BJ (cell line): ENCODE measurements around the gene GOLGA3. TPM values are rescaled to one million over a fixed set of nuclear protein-coding genes. Genes with fewer than 3 reads are reported as not detected.

Experiments
- CTCF ChIA-PET: fragments of 350-600 bp; formaldehyde crosslinking; extraction: SDS; loops from one replicate; lab custom pipeline; 2021; ENCODE audit warnings: antibody characterized with exemption, inconsistent platforms; lab: Yijun Ruan, JAX
- POLR2A ChIA-PET: fragments of 300-600 bp; sonication (Branson Sonifier 250); formaldehyde crosslinking; extraction: SDS; loops from one replicate; lab custom pipeline; 2021; ENCODE audit warnings: antibody characterized with exemption; lab: Charles Lee
- DNase-seq: peaks from one replicate; pipeline ENCODE4 v3.0.0-alpha.2; 2011; ENCODE audit warnings: low read depth
- H3K27me3 ChIP-seq: 2 replicates; pipeline ENCODE4 v1.6.0; 2011; ENCODE audit warnings: low read length; ENCODE audit not compliant: control insufficient read depth, insufficient read depth
- H3K36me3 ChIP-seq: 2 replicates; pipeline ENCODE4 v1.5.1; 2011; ENCODE audit warnings: low read length; ENCODE audit not compliant: control insufficient read depth, insufficient read depth
- H3K4me3 ChIP-seq: 2 replicates; pipeline ENCODE4 v1.5.1; 2011; ENCODE audit warnings: low read depth, mild to moderate bottlenecking, control low read depth, low read length
- CTCF ChIP-seq: IDR thresholded peaks from 2 replicates; pipeline ENCODE4 v1.5.1; 2011; ENCODE audit warnings: low read depth, mild to moderate bottlenecking, control low read depth, inconsistent platforms, low read length, moderate library complexity; ENCODE audit not compliant: insufficient read depth
- polyA plus RNA-seq: library from polyadenylated mRNA; depleted of rRNA; stranded (reverse); fragments of >200 nt; gene quantifications from 2 replicates; pipeline ENCODE4 v1.2.3, GENCODE V29; 2011

The GOLGA3 gene
- polyA plus RNA-seq, 1 experiment = 26.0 TPM

- CTCF ChIA-PET = interaction anchor here (1.3 kb wide), 1 partner anchor 19 kb away, joined by 3 read pairs; the partner anchor contains the start of gene PGAM5
- DNase-seq = no peak
- H3K27me3 ChIP-seq = no peaks in the 10 kb centered on the region
- POLR2A ChIA-PET = no interaction called here
- no peak overlapping the region for H3K4me3 ChIP-seq
- H3K36me3 ChIP-seq = peaks cover 48% of the 10 kb centered on the region
- no peak for TF ChIP-seq CTCF
Measured at GRCh38 chr12:132729541-132730320, 98.9 kb downstream of the GOLGA3 start.

GRCh38 chr12:132728502-132728901, 100.2 kb downstream of the GOLGA3 start:
- CTCF ChIA-PET = no interaction called here
- POLR2A ChIA-PET = no interaction called here
- no peak for TF ChIP-seq CTCF
- no peak for DNase-seq
- no peaks in the 10 kb centered on the region for H3K27me3 ChIP-seq
- H3K4me3 ChIP-seq = no peak overlapping the region
- H3K36me3 ChIP-seq = peaks cover 42% of the 10 kb centered on the region

GRCh38 chr12:132727091-132727794, 101.4 kb downstream of the GOLGA3 start:
- TF ChIP-seq CTCF = no peak
- no peak for DNase-seq
- H3K27me3 ChIP-seq = no peaks in the 10 kb centered on the region
- ChIA-PET POLR2A (no interaction called here), CTCF (no interaction called here)
- peaks cover 41% of the 10 kb centered on the region for H3K36me3 ChIP-seq
- no peak overlapping the region for H3K4me3 ChIP-seq

GRCh38 chr12:132726386-132726785, 102.3 kb downstream of the GOLGA3 start:
- TF ChIP-seq CTCF = no peak
- CTCF ChIA-PET = no interaction called here
- no peak for DNase-seq
- no peak overlapping the region for H3K4me3 ChIP-seq
- POLR2A ChIA-PET = no interaction called here
- peaks cover 38% of the 10 kb centered on the region for H3K36me3 ChIP-seq
- no peaks in the 10 kb centered on the region for H3K27me3 ChIP-seq

- POLR2A ChIA-PET = no interaction called here
- CTCF ChIA-PET = interaction anchor here (0.7 to 0.8 kb wide), 2 partner anchors 10 to 35 kb away, joined by 3 read pairs; no protein-coding TSS in a partner anchor
- Histone ChIP-seq H3K27me3 (no peaks in the 10 kb centered on the region), H3K36me3 (peaks cover 42% of the 10 kb centered on the region), H3K4me3 (no peak overlapping the region)
- no peak for TF ChIP-seq CTCF
- no peak for DNase-seq
Measured at GRCh38 chr12:132724506-132725241, 104.0 kb downstream of the GOLGA3 start.
